ENCODE results near the gene OTUD3. TPM values are rescaled to one million over a fixed set of nuclear protein-coding genes. Genes with fewer than 3 reads are reported as not detected.

OTUD3 gene
- total RNA-seq, 4 donors from 2014 or later: 5.1 to 14.9 (median 6.3) TPM

DNA sequence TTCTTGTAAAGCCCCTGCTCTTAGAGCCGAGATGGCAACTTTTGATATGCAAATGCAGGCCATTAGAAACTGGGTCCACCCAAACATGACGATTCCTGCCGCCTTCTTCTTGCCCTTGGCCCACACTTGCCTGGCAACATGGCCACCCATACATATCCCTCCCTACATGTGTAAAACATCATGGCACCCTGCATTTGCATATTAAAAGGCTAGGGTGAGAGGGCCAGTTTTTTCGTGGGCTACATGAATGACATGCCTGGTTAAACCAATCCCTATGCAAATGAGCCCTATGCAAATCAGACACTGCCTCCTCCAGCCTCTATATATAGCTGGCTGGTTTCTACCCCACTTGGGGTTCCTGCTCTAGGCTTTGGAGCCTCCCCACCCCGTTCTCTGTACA is 78.4 kb downstream of the OTUD3 start:
- peaks cover 0 to 36% (median 0%) of the 10 kb centered on the region in 4 donors for H3K27me3 ChIP-seq
- TF ChIP-seq EP300 (IDR thresholded peaks at IDR 0.05): no peak
- TF ChIP-seq, protein P1, sequence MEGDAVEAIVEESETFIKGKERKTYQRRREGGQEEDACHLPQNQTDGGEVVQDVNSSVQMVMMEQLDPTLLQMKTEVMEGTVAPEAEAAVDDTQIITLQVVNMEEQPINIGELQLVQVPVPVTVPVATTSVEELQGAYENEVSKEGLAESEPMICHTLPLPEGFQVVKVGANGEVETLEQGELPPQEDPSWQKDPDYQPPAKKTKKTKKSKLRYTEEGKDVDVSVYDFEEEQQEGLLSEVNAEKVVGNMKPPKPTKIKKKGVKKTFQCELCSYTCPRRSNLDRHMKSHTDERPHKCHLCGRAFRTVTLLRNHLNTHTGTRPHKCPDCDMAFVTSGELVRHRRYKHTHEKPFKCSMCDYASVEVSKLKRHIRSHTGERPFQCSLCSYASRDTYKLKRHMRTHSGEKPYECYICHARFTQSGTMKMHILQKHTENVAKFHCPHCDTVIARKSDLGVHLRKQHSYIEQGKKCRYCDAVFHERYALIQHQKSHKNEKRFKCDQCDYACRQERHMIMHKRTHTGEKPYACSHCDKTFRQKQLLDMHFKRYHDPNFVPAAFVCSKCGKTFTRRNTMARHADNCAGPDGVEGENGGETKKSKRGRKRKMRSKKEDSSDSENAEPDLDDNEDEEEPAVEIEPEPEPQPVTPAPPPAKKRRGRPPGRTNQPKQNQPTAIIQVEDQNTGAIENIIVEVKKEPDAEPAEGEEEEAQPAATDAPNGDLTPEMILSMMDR (IDR thresholded peaks at IDR 0.05): no peak
- no peak for TF ChIP-seq POLR2AphosphoS5 (IDR thresholded peaks at IDR 0.05)
- TF ChIP-seq POLR2A (IDR thresholded peaks at IDR 0.05; ENCODE audit: low read depth): no peak
- intact Hi-C loops (cut with DNase I): no loop called here
- no peak for DNase-seq (ENCODE audit: extremely low spot score)
- H3K4me3 ChIP-seq: no peak overlapping the region
- no peak overlapping the region for H3K27ac ChIP-seq (replicated peaks in 1 of 4)
- H3K4me1 ChIP-seq: no peaks in the 10 kb centered on the region
- H3K9me3 ChIP-seq: peaks cover 0 to 7% (median 2%) of the 10 kb centered on the region in 4 donors
- no peaks in the 10 kb centered on the region for H3K36me3 ChIP-seq
- 57% methylated on average over 5 of the region's 5 CpGs for WGBS

Other genes with a start within 250 kb of the OTUD3 start
- 100 to 1,000 TPM; 194 to 469 (median 307) TPM for gene NBL1, start 238.1 kb upstream of the OTUD3 start, total RNA-seq
- gene HTR6, start 217.5 kb upstream of the OTUD3 start, total RNA-seq: not detected
- gene TMCO4, start 82.5 kb upstream of the OTUD3 start, total RNA-seq: 10 to 100 TPM; 20.8 to 34.4 (median 25.8) TPM
- not detected for gene RNF186, start 67.1 kb upstream of the OTUD3 start, total RNA-seq
- not detected for gene PLA2G2E, start 41.2 kb downstream of the OTUD3 start, total RNA-seq
- gene PLA2G2A, start 97.2 kb downstream of the OTUD3 start, total RNA-seq: 100 to 1,000 TPM in 2 of 4 donors, 10 to 100 TPM in 2; 29.9 to 228 (median 81.2) TPM
- 10 to 100 TPM; 17.7 to 46.2 (median 28.4) TPM for gene PLA2G5, start 187.8 kb downstream of the OTUD3 start, total RNA-seq
- gene PLA2G2D, start 237.1 kb downstream of the OTUD3 start, total RNA-seq: not detected